HG02571 (cell line): ENCODE results near the gene MED8.
"Not testable (repeated sequence)": the region's sequence is repeated elsewhere in the genome, so short reads cannot be mapped to it uniquely, and the experiment has no call there.

Source experiments
- ATAC-seq: cut with Tn5 transposase; IDR thresholded peaks from one replicate; pipeline ENCODE4 v1.9.1; 2021; ENCODE audit warnings: mild to moderate bottlenecking, moderate library complexity; ENCODE audit not compliant: unreplicated experiment

MED8 gene

DNA sequence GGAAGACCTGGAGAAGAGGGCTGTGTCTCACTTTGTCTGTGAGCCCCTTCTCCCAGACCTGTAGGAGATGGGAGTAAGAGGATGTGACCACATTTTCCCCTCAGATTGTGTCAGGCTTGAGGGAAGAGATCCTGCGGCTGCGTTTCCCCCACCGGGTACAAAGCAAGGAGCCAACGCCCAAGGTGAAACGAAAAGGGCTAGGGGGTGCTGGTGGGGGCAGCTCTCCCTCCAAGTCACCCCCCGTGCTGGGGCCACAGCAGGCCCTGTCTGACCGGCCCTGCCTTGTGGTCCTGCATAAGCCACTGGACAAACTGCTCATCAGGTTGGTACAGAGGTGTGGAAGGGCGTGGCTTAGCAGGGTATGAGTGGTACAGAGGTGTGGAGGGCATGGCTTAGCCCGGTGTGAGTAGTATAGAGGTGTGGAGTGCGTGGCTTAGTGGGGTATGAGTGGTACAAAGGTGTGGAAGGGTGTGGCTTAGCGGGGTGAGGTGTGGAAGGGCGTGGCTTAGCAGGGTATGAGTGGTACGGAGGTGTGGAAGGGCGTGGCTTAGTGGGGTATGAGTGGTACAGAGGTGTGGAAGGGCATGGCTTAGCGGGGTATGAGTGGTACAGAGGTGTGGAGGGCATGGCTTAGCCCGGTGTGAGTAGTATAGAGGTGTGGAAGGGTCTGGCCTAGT is 33.5 kb upstream of the MED8 start:
- no peak for ATAC-seq

DNA sequence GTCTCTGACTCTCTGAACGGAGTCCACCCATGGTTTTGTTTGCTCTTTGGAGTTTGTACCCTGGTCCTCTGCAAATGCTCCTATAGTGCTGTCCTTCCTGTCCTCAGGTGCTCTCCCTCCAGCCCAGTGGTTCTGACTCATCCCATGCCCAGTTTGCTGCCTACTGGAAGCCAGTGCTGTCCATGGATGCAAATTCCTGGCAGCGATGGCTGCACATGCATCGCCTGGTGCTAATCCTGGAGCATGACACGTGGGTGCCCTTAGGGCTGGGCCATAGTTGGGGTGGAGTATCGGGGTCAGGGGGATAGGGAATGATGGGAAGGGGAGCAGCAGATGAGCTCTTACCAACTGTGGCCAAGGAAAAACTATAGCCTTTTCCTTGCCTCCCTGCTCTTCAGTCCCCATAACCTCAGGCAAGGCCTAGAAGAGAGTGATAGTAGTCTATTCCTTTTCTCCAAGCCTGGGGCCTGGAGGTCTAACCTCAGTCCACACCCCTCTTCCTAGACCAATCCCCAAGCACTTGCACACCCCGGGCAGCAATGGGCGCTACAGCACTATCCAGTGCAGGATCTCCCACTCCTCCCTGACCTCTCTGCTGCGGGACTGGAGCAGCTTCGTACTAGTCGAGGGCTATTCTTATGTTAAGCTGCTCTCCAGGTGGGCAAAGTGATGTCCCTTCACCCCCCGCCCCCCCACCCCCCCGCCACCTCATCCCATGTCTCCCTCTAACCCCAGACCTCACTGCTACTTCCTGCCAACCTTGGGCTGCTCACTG is 32.6 kb upstream of the MED8 start:
- ATAC-seq, result no peak

DNA sequence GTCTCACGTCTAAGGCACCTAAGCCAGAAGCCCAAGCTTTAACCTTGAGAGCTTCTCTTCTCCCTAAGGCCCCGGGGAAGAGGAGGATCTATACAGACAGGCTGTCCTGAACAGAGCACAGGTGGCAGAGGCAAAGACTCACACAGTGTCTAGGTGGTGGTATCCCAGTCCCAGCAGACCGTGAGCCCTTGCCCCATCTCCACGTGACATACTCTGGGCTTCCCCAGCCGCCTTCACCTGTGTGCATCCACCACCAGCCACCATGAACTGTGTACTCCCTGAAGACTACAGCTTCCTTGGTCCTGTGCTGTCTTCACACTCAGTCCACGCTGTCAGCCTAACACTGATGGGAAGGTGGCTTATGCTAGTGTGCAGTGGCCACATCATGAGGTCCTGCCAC is 31.8 kb upstream of the MED8 start:
- no peak for ATAC-seq

DNA sequence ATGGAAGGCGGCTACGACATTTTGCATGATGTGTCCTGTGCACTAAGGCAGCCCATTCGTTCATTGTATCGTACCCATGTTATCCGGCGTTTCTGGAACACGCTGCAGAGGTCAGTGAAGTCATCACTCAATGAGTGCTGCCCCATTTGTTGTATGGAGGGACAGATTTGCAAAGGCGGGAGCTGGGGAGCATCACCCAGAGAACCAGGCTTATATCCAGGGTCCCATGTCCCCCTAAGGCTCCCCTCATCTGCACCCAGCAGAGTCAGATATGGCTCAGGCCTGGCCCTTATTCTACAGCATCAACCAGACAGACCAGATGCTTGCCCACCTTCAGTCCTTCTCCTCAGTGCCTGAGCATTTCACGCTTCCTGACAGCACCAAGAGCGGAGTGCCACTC is 31.3 kb upstream of the MED8 start:
- ATAC-seq, result no peak

DNA sequence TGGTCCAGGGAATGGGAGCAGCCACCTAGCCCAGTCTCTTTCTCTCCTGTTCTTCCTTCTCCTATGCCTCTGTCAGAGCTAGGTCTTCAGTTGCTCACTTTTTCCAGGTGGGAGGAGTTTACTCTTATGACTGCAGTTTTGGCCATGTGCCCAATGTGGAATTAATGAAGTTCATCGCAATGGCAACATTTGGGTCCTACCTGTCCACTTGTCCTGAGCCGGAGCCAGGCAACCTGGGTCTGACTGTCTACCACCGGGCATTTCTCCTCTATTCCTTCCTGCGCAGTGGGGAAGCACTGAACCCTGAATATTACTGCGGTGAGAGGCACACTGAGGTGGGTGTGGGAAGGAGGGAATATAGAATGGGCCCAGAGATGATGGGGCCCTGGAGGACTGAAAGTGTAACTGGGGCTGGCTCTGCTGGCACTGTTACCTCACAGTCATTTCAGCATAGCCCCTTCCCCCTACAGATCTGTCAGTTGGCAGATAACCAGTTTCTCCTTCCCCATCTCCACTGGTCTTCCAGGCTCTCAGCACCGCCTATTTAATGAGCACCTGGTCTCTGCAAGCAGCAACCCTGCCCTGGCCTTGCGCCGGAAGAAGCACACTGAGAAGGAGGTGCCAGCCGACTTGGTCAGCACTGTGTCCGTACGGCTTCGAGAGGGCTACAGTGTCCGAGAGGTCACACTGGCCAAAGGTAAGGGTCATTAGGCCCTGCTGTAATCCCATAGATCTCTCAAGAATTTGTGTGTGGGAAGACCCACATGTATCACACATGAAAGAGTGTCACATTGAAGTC is 30.2 kb upstream of the MED8 start:
- no peak for ATAC-seq

DNA sequence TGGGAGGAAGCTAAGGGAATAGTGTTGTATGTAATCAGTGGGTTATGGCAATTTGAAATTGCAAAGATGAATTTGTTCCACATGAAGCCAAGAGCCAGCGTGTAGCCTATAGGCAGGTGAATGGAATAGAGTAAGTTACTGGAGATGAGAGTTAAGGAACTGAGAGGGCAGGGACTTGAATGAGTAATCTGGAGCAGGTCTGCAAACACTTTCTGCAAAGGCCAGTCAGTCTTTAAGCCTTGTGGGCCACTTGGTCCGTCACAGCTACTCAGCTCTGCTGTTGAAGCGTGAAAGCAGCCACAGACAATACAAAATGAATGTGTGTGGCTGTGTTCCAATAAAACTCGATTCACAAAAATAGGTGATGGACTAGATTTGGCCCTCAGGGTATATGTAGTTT is 29.3 kb upstream of the MED8 start:
- ATAC-seq, result no peak

DNA sequence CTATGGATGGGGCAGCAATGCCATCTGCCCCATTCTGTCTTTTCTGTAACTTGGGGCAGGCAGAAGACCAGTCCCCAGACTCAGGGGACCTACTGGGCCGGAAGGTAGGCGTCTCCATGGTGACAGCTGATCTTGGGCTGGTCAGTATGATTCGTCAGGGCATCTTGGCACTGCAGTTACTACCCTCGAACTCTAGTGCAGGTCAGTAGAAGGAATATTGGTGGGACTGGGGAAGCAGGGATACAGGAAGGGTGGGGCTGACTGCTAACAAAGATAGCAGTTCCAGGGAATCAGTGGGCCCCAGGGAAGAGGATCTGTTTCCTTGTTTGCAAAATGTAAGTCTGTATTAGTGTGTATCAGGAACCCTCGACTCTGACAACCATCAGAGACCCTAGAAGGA is 26.3 kb upstream of the MED8 start:
- ATAC-seq, result no peak

DNA sequence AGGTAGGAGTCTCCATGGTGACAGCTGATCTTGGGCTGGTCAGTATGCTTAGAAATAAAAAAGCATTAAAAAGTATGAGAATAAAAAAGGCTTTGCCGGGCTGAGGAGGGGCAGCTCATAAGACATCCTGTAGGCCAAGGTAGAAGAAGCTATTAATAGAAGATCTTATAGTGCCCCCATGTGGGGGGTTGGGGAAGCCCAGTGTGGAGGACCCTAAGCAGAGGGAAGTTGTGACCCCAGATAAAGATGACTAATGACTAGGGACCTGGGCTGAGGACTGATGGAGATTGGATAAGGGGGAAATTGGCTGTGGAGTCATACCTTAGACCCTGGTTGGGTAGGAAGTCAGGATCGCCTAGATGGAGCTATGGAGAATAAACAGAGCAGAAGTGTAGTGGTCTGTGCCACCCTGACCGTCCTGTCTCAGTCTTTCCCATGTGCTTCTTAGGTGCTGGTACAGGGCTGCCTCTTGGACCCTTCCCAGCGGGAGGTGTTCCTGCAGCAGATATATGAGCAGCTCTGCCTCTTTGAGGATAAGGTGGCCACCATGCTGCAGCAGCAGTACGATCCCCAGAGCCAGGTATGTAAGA is 25.1 kb upstream of the MED8 start:
- no peak for ATAC-seq

DNA sequence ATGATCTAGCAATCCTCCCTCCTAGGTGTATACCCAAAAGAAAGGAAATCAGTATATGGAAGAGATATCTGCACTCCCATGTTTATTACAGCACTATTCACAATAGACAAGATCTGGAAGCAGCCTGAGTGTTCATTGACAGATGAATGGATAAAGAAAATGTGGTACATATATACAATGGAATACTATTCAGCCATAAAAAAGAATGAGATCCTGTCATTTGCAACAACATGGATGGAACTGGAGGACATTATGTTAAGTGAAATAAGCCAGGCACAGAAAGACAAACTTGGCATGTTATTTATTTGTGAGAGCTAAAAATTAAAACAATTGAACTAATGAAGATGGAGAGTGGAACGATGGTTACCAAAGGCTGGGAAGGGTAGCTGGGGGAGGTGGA is 23.8 kb upstream of the MED8 start:
- not testable (repeated sequence) for ATAC-seq

DNA sequence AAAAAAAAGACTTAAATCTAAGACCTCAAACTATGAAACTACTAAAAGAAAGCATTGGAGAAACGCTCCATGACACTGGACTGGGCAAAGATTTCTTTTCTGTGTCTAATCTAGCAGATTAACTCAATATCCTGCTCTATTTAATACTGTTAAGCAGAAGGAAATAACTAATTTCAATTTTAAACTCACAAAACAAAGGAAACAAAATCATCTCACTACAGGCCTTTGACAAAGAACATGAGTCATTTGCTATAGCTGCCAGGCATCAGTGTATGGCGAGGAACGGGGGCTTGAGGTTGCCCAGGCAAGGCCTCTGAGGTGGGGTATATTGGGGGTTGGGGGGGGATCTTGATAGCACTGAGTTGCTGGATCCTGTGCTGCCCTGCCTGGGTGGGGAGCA is 21.0 kb upstream of the MED8 start:
- ATAC-seq, result no peak

DNA sequence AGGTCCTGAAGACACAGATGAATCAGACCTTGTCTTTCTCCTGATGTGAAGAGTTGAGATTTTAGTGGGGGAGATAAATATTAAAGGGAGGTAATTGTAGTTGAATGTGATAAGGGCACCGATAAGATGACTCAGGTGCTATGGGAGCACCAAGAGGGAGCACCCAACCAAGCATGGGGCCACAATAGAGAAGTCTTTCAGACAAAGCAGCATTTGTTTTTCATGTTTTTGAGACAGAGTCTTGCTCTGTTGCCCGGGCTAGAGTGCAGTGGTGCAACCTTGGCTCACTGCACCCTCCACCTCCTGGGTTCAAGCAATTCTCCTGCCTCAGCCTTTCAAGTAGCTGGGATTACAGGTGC is 16.3 kb upstream of the MED8 start:
- ATAC-seq, result no peak

DNA sequence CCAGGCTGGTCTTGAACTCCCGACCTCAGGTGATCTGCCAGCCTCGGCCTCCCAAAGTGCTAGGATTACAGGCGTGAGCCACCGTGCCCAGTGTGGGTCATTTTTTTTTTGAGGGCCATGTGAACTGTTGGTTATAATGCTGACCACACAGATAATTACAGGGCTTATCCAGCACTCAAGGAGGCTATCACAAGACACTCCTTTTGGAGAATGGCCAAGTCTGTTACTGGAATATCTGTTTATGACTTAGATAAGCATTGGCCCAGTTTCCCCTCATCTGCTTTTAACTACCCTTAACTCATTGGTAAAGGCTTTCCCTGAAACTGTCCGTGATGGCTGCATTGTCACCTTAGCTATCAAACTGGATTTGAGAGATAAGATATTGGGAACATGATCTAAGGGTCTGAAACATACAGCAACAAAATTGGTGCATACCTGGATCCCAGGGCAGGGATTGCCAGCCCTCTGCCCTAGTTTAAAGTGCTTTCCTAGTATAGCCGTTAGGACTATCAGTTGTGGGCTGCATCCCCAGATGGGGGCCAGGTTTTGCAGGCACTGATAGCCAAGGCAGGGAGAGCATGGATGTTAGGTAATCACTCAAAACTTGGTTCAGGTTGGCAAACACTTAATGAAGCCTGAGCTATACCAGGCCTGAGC is 15.7 kb upstream of the MED8 start:
- no peak for ATAC-seq

DNA sequence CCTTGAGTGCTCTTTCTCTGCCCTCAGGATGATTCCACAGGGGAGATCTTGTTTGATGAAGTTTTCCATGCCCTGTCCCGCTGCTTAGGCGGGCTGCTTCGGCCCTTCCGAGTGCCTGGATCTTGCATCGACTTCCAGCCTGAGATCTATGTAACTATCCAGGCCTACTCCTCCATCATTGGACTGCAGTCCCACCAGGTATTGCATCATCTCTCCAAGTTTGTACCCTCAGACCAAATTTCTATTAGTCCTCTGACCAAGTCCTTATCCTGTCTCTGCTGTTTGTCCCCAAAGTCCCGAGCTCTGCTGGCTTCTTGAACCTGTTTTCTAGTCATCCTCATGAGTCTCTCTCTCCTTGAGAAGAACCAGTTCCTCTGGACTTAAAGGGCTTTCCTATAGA is 14.8 kb upstream of the MED8 start:
- no peak for ATAC-seq

DNA sequence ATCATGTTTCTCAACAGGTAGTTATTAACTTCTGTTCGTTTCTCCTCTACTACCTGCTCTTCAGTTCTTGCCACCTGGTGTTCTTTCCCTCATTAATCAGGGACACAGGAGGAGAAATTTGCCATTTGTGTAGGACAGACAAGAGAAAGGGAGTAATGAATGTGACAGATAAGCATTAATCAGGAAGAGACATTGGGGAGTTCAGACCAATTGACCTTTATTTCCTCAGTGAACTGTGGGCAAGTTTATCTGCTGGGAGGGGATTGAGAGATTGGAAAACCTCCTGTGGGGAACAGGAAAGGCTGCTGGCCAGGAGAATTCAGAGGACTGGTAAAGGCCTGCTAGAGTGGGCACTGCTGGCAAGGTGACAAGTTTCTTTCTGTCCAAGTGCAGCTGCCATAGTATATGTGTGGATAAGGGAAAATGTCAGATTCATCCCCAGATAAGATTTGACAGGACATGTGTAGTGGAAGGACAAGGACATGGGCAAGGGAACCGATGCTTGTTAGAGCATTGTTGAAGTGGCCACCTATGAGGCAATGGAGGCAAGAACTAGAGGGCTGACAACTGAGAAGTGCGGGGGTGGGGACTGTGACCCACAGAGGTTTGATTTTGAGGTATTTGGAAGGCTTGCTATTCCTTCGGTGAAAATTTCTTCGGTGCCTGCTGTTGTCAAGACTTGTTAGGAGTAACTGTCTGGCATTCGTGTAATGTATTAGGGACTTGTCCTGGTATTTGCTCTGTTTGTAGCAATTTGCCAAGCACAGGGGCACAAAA is 12.7 kb upstream of the MED8 start:
- no peak for ATAC-seq

DNA sequence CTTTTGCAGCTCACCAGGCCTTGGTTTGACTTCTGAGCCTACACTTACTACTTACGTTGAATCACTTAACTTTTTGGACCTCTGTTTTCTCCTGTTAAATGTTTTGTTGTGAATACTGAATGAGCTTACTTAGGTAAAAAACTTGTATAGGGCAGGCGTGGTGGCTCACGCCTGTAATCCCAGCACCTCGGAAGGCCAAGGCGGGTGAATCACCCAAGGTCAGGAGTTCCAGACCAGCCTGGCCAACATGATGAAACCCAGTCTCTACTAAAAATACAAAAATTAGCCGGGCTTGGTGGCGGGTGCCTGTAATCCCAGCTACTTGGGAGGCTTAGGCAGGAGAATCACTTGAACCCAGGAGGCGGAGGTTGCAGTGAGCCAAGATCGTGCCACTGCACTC is 10.8 kb upstream of the MED8 start:
- not testable (repeated sequence) for ATAC-seq

DNA sequence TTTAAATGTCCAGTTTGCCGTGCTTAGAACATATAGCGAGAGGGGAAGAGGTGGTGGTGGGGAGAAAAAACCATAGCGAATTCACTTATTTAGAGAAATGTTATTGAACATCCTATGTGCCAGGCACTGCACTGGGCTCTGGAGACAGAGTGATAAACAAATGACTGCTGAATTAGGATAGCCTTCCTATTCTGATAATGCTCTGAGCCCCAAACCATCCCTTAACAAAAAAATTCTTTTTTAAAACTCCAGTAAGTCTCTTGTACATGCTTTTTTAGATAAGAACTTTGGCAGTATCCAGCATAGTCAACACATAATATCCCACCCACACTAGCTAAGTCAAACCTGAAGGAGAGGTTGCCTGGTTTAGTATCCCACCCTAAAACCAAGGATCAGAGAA is 8.6 kb upstream of the MED8 start:
- no peak for ATAC-seq

DNA sequence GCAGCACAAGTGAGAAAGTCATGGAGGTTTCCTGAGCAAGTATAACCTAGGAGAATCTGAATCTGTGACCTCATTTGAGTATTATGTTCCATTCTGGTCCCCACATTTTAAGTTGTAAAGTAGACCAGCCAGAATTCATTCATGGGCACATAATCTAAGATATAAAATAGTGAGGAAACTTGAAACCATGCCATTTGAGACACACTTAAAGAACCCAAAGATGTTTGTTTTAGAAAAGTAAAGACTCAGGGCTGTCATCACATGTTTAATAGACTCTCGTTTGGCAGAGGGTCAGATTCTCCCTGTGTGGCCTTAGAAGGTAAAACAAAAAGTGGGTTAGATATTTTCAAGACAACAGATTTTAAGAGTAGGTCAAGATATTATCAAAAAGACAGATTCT is 6.5 kb upstream of the MED8 start:
- no peak for ATAC-seq

DNA sequence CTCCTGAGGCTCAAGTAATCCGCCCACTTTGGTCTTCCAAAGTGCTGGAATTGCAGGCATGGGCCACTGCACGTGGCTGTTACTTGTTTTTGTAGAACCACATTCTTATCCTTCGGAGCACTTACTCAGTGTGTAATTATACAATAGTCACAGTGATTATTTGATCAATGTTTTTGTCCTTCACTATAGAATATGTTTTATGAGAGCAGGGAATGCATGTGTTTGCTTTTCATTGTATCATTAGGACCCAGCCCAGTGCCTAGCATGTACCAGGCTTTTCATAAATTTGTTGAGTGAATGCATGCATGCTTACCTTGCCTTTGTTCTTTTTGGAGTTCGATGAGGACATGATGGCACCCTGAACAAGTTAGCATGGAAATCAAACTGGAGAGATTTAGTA is 5.9 kb upstream of the MED8 start:
- ATAC-seq, result no peak

DNA sequence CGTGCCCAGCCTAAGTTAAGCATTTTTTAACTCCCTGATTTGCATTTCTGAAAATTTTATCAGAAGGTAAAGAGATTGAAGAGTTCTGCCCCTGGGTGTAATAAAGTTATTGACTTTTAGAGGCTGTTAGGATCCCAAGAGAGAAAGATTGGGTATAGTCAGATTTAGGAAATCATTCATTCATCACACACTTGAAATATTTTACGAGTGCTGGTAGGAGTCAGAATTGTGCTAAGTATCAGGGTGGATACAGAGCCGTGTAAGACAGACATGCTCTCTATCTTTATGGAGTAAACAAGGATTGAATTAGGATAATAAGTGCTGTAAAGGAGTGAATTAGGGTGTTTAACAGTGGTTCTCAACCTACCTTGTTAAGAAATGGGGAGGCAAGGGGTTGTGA is 3.1 kb upstream of the MED8 start:
- no peak for ATAC-seq

DNA sequence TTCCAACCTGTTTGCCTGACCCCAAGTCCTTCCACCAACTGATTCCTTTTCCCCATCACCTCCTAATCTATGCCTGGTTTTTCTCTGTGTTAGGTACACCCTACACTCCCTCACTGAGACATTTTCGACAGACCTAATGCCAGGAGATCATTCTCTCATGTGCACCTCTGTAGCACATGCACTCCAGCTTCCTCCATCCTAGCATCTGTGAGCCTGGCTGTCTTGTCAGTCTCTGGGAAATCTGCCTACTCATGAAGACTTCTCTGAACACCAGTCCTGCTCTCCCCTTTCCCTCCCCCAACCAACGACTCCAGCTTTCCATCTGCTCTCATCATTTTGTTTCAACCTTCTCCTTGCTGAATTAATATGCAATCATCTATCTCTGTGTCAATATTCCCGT is 987 bp downstream of the MED8 start:
- no peak for ATAC-seq
